NCI-H1436 (cell line): ENCODE results near the gene UPK1A.

Experiments
- DNase-seq: peaks from one replicate; lab custom pipeline; 2025; lab: John Stamatoyannopoulos, UW

UPK1A gene

GRCh38 chr19:35693422-35693821 is 27.1 kb downstream of the UPK1A start:
- DNase-seq, result no peak

DNA sequence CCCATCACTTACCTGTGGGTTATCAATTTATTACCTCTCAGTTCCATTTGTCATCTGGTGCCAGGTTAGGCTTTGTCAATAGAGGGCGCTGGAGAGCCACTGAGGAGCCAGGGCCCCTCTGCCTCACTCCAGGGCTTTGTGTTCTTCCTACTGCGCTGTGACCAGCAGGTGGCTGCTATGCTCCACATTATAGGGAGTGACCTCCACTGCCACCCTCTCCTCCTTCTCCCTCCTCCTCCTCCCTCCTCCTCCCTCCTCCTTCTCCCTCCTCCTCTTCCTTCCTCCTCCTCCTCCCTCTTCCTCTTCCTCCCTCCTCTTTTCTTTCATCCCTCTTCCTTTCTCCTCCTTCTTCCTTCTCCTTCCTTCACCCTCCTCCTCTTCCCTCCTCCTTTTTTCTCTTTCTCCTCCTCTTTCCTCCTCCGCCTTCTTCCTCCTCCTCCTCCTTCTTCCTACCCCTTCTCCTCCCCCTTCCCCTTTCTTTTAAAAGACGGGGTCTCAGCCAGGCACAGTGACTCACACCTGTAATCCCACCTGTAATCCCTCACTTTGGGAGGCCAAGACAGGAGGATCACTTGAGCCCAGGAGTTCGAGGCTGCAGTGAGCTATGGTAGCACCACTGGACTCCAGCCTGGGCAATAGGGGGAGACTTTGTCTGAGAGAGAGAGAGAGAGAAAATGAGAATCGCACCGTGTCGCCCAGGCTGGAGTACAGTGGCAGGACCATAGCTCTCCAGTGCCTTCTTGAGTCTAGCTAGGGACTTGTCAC is 27.7 kb downstream of the UPK1A start:
- peak; percentile 86 for DNase-seq

DNA sequence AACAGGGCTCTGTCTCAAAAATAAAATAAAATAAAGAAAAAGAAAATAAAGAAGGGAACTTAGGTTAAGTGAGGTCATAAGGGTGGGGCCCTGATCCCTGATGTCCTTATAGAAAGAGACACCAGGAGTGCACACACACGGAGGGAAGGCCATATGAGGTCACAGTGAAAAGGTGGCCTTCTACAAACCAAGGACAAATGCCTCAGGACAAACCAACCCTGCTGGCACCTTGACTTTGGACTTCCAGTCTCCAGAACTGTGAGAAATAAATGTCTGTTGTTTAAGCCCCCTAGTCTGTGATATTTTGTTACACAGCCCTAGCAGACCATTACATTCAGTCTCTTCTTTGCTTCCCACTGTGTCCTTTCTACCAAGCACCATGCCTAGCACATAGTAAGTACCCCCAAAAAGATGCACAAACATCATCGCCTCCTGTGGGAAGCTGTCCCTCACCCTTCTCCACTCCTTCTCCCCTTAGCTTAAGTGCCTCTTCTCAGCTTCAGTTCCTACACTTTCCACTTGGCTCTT is 29.6 kb downstream of the UPK1A start:
- no peak for DNase-seq

DNA sequence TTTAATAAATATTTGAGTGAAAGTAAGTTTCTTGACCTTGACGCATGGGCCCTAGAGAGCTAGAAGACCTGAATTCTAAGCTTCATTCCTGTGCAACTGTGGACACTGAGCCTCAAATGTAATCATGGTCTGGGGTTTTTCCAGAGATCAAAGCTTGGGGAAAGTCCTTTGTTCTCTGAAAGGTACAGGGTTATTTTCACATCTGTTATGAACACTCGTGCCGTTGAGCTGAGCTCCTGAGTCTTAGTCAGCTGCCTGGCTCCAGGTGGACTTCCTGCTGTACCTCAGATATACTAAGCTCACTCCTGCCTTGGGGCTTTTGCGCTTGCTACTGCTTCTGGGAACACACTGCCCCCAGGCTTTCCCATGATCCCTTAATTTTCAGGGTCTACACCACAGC is 30.5 kb downstream of the UPK1A start:
- no peak for DNase-seq

DNA sequence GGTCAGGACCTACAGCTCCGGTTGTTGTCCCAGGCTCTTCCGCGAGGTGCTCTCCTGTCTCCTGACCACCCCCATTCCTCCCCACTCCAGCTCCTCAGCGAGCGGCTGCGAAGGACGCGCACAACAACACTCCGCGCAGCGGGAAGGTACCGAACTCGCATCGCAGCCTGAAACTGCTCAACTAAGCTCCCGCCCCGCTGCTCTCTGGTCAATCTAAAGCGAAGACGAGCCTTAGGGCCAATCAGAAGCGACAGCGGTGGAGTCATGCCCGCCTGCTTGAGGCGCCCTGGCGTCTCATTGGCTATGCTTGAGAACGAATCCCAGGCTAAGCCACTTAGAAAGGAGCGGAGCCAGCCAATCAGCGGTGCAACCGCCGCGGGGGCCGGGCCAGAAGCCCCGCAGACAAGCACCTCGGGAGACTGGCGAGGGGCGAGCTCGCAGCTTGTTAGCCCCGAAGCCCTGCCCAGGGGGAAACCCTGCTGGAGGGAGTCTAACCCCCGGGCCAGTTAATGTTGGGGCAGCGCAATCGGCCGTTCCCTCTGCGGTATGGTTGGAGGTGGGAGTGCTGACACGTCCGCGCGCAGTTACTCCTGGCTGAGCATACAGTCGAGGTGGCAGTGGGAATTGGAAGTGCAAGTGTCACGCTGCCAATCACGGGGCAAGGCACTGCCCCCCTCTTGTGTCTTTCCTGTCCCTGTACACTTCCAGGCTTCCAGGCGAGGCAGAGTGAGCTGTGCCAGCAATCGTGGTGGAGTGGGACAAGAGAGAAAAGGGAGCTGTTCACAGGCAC is 36.1 kb downstream of the UPK1A start:
- peak; percentile 97 for DNase-seq

DNA sequence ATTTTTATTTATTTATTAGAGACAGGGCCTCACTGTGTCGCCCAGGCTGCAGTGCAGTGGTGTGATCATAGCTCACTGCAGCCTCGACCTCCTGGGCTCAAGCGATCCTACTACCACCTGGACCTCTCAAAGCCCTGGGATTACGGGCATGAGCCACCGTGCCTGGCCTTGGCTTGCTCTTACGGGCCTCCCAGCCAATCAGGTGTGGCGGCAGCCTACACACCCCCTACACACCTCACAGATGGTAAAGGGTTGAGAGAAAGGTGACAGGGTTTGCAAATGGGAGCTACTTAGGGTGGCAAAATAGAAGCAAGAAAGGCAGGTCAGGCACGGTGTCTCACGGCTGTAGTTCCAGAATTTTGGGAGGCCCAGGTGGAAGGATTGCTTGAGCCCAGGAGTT is 37.0 kb downstream of the UPK1A start:
- DNase-seq, result no peak

DNA sequence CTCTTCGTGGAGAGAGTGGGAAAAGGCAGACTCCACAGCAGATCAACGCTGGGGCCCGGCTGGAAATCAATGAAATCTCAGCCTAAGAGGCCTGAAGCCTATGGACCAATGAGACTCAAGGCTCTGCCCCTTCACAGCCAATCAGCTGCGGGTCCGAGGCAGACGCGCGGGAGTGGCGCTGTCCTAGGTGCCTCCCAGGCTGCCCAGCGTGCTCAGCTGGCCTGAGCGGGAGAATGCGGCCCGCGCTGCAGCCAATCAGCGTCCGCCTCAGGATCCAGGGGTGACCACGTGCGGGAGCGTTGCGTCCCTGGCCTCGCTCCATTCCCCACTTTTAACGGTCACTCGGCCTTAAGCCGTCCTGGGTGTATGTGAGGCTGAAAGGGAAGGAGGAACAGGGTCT is 37.9 kb downstream of the UPK1A start, which contains the start of gene ZBTB32:
TSS of gene ZBTB32 (plus strand) at position 341 of the 400 bp plus-strand sequence. CDS start 10,069 bp downstream, outside the sequence.
- DNase-seq, result no peak

DNA sequence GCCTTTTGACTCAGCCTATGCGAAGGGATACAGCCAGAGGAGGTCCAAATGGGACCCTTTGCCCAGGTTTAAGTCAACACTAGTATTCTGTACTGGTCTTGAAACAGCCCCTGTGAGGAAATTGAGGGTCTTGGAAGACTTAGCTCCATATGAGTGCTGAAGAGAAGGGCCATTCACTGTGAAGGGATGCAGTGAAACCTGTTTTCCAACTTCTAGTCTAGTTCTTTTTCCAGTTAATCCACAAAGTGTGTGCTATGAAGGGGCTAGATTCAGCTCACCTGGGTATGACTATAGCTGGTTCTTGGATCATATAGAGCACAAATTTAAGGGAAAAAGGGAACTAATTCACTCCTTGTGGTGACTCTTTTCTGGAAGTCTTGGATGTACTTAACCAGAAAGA is 42.1 kb downstream of the UPK1A start:
- DNase-seq, result no peak

DNA sequence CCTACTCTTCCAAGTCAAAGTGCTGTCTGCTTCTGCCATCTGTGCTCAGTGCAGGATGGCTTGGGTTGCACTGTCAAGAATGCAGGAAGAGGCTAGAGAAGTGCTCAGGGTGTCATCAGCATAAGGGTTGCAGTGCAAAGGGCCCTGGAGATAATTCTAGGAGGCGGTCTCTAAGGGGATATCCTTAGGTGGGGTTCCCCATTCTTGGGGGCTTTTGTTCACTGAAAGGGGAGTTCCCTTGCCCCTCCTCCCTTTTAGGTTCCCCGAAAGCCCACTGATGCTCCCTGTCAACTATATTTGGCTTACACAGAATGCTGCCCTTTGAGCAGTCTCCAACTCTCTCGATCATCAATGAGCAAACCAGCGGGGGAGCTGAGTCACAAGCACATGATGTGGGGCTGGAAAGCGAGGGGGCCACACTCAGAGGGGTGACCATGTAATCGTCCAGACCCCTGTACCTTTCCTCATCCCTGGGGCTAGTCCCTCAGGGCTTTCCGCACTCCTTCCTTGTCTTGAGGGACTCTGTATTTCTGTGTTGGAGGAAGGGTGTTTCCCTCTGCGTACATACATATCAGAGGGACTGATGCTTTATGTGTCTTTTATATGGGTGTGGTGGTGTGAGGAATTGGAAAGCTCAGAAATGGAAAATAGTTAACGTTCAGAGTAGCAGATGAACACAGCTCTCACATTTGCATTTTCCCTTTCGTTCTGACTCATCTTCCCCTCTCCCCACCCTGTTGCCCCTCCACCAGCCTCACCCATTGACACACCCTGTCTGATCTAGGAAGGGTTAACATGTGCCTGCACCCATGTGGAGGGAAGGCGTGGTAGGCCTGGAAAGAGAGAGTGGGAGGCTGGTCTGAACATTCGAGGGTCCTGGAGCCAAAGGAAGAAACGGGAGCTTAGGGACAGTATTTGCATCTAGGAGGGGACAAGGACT is 44.7 kb downstream of the UPK1A start:
- no peak for DNase-seq

GRCh38 chr19:35712567-35713505 is 46.5 kb downstream of the UPK1A start:
- no peak for DNase-seq

GRCh38 chr19:35713506-35713850 is 47.2 kb downstream of the UPK1A start:
- no peak for DNase-seq

GRCh38 chr19:35713904-35714495 is 47.7 kb downstream of the UPK1A start:
- no peak for DNase-seq

DNA sequence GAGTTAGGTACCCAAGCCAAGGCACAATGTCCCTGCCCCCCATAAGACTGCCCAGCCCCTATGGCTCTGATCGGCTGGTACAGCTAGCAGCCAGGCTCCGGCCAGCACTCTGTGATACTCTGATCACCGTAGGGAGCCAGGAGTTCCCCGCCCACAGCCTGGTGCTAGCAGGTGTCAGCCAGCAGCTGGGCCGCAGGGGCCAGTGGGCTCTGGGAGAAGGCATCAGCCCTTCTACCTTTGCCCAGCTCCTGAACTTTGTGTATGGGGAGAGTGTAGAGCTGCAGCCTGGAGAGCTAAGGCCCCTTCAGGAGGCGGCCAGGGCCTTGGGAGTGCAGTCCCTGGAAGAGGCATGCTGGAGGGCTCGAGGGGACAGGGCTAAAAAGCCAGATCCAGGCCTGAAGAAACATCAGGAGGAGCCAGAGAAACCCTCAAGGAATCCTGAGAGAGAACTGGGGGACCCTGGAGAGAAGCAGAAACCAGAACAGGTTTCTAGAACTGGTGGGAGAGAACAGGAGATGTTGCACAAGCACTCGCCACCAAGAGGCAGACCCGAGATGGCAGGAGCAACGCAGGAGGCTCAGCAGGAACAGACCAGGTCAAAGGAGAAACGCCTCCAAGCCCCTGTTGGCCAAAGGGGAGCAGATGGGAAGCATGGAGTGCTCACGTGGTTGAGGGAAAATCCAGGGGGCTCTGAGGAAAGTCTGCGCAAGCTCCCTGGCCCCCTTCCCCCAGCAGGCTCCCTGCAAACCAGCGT is 48.5 kb downstream of the UPK1A start:
- no peak for DNase-seq

DNA sequence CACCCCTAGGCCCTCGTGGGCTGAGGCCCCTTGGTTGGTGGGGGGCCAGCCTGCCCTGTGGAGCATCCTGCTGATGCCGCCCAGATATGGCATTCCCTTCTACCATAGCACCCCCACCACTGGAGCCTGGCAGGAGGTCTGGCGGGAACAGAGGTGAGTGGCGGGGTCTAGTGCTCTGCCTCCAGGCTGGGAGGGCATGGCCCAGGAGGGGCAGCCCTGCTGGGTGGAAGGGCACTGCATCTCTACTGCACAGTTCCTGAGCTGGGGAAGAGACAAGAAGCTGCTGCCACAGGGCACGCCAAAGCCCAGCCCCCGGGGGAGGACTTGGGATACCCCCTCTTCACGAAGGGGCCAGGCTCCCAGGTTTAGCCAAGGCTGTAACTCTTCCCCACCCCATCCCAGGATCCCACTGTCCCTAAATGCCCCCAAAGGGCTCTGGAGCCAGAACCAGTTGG is 49.1 kb downstream of the UPK1A start:
- DNase-seq, result no peak

DNA sequence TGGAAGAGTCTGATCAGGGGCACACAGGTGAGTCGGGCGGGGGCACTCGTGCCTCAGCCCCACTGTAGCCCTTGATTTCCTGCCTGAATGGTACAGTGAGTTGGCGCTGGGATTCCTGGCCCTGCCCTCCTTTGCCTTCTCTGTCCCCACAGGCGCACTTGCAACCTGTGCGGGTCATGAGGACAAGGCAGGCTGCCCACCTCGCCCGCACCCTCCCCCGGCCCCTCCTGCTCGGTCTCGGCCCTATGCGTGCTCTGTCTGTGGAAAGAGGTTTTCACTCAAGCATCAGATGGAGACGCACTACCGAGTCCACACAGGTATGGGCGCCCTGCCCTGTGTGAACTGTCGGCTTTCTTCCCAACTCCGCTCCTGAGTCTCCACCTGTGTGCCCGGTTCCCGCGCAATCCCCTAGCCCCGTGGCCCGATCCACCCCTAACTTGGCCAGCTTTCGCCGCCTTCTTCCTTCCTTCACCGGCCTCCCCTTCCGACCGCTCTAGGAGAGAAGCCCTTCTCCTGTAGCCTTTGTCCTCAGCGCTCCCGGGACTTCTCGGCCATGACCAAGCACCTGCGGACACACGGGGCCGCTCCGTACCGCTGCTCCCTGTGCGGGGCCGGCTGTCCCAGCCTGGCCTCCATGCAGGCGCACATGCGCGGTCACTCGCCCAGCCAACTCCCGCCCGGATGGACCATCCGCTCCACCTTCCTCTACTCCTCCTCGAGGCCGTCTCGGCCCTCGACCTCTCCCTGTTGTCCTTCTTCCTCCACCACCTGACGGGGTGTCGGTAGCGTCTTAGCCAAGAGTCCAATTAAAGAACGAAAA is 49.9 kb downstream of the UPK1A start:
- no peak for DNase-seq

DNA sequence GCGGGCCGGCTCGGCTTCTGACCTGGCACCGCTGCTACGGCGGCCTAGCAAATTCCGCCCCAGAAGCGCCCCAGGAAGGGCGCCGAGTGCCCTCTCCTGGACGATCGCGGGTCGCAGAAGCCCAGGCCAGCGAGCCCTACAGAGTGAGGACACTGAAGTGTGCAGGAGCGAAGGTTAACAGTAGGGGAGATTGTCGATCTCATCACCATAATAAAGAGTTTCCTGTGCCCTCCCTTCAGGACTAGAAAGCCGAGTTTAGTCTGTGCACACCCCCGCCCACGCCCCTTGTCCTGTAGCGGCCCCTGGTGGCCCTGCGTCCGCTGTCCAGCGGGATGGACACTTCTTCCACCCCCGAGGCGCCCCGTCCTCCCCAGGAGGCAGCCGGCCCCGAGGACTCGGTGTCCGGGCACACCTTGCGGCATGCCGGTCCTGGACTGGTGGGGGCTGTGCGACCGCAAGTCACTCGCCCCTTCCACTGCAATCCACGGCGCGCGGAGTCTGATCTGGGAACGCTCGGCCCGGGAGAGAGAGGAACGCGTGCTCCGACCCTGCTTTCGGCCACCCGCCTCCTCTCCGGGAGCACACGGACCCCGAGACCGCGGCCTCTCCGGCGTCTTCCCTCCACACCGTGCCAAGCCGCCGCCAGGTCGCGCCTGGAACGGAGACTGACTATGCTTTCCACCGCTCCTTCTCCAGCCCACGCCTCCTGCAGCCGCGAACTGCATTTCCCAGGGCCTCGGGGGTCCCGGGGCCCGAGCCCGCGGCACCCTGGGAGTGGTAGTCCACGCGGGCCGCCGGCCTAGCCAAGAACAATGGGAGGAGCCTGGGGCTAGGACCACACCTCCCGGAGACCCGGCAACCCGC is 50.7 kb downstream of the UPK1A start:
- DNase-seq, result peak; percentile 94

GRCh38 chr19:35717665-35718344 is 51.5 kb downstream of the UPK1A start, which contains the start of gene KMT2B:
TSS of gene KMT2B (plus strand) at chr19:35718003. CDS start at chr19:35718019, 16 bp downstream.
- DNase-seq, result no peak
